Measurements from ENCODE around the gene MADD.

DNA sequence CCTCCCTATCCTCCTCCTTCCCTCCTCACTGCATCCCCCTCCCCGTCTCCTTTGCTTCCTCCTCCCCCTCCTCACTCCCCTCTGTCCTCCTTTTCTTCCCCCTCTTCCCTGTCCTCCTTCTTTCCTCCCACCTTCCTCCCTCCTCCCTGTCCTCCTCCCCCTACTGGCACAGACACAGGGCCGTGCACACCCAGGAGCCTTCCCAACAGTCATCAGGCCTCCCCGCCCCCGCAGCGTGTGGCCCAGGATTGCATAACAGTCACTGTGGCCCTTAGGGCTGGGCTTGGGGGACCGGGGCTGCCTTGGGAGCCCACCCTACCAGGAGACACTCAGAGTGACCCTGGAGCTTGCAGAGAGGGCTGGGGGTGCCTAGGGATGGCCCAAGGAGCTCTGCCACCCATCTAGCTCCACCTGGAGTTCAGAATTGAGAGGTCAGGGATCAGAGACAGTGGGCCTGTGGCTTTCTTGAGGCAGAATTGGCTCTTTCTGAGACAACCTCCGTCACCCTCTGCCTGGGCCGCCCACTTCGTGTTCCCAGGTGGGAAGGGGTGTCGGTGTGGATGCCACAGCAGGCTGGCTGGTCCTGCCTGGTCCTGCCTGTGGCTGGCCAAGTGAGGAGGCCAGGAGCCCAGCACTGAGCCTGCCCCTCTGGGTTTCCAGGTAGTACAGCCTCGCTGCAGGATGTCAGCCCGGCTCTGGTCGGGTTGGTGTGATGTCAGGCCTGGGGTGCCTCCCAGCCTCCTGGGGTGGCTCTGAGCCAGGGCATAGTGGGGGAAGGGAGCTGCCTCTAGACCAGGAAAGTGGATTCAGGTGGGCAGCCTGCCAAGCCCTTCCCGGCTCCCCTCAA, 106.8 kb downstream of the MADD start:
- TF ChIP-seq EZH2 (IDR thresholded peaks at IDR 0.05; ENCODE audit: insufficient read depth, poor library complexity, severe bottlenecking) (no peak), EZH2phosphoT487 (IDR thresholded peaks at IDR 0.05; ENCODE audit: insufficient read depth, low read depth) (no peak)
